WERI-Rb-1 (cell line): Measurements from ENCODE around the gene KRTAP13-1.

Source experiments
- DNase-seq: peaks from one replicate; pipeline ENCODE4 v3.0.0-alpha.2; 2020
- H3K27ac ChIP-seq: fragments of 250-450 bp; sonication (Bioruptor Pico); 2 replicates; pipeline ENCODE4 v1.5.1; 2020; ENCODE audit warnings: mild to moderate bottlenecking, moderate library complexity
- H3K27me3 ChIP-seq: fragments of 250-450 bp; sonication (Bioruptor Pico); 2 replicates; pipeline ENCODE4 v1.5.1; 2021; ENCODE audit warnings: mild to moderate bottlenecking, low read depth, moderate library complexity; ENCODE audit not compliant: insufficient read depth, severe bottlenecking
- H3K36me3 ChIP-seq: fragments of 250-450 bp; sonication (Bioruptor Pico); 2 replicates; pipeline ENCODE4 v1.5.1; 2020; ENCODE audit warnings: mild to moderate bottlenecking, moderate library complexity
- H3K4me3 ChIP-seq: 2 replicates; pipeline ENCODE4 v1.5.1; 2011; ENCODE audit warnings: low read depth, mild to moderate bottlenecking, control low read depth, low read length
- H3K9me3 ChIP-seq: fragments of 250-450 bp; sonication (Bioruptor Pico); 2 replicates; pipeline ENCODE4 v1.5.1; 2021; ENCODE audit warnings: mild to moderate bottlenecking, moderate library complexity; ENCODE audit not compliant: severe bottlenecking
- CTCF ChIP-seq: IDR thresholded peaks from 2 replicates; pipeline ENCODE4 v1.5.1; 2011; ENCODE audit warnings: low read depth, mild to moderate bottlenecking, control low read depth, inconsistent platforms, low read length

The KRTAP13-1 gene

GRCh38 chr21:30443226-30443625 is 47.4 kb downstream of the KRTAP13-1 start:
- Histone ChIP-seq H3K27me3 (peaks cover 94% of the 10 kb centered on the region), H3K4me3 (no peak overlapping the region), H3K27ac (no peak overlapping the region), H3K36me3 (no peaks in the 10 kb centered on the region), H3K9me3 (no peaks in the 10 kb centered on the region)
- DNase-seq, result no peak
- TF ChIP-seq CTCF, result no peak

- H3K36me3 ChIP-seq, result no peaks in the 10 kb centered on the region
- H3K27me3 ChIP-seq, result peaks cover 94% of the 10 kb centered on the region
- H3K9me3 ChIP-seq, result no peaks in the 10 kb centered on the region
- H3K4me3 ChIP-seq, result no peak overlapping the region
- no peak for DNase-seq
- no peak for TF ChIP-seq CTCF
- H3K27ac ChIP-seq, result no peak overlapping the region
These were observed 48.4 kb downstream of the KRTAP13-1 start for GRCh38 chr21:30444204-30444603.
